GM12801 (cell line): ENCODE data around the gene RAB24.

Source experiments
- TF ChIP-seq, protein P1 (sequence below): IDR thresholded peaks from one replicate; pipeline ENCODE4 v1.5.1; 2011; ENCODE audit warnings: control low read depth; ENCODE audit not compliant: insufficient read length; ENCODE audit errors: extremely low read depth

Gene RAB24

DNA sequence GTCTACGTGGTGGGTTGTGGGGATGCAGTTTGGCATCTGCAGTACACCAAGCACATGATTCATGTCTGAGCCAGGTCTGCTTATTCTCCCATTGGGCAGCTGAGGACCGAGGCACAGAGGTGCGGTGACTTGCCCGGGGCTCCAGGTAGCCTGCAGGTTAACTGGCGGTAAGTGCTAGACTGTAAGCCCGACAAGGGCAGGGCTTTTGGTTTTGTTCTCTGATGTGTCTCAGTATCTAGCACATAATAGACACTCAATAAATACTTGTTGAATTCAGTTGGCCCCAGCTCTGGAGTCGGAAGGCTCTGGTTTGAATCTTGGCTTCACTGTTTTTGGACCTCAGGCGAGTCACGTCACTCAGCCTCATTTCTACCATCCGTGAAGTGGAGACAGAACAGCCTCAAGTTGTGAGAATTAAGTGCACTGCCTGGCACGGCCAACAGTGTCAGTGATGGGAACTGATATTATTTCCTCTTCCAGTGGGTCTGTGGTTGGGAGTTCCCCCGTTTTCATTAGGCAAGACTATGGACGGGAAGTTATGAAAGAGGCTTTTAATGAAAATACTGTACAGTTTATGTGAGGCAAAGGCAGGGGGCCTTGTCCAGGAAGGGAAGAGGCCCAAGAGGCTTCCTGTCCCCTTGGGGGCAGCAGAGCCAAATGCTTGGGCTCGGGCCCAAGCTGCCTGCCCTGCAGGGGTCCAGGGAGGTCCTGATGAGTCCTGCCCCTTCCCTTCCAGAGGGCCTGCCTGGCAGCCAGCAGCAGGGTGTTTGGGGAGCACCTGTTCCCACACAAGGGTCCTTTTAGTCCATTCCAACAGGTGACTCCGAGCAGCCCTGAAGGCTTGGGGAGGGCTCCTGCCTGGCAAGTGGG is 3.4 kb upstream of the RAB24 start:
- TF ChIP-seq, protein P1, sequence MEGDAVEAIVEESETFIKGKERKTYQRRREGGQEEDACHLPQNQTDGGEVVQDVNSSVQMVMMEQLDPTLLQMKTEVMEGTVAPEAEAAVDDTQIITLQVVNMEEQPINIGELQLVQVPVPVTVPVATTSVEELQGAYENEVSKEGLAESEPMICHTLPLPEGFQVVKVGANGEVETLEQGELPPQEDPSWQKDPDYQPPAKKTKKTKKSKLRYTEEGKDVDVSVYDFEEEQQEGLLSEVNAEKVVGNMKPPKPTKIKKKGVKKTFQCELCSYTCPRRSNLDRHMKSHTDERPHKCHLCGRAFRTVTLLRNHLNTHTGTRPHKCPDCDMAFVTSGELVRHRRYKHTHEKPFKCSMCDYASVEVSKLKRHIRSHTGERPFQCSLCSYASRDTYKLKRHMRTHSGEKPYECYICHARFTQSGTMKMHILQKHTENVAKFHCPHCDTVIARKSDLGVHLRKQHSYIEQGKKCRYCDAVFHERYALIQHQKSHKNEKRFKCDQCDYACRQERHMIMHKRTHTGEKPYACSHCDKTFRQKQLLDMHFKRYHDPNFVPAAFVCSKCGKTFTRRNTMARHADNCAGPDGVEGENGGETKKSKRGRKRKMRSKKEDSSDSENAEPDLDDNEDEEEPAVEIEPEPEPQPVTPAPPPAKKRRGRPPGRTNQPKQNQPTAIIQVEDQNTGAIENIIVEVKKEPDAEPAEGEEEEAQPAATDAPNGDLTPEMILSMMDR = no peak

DNA sequence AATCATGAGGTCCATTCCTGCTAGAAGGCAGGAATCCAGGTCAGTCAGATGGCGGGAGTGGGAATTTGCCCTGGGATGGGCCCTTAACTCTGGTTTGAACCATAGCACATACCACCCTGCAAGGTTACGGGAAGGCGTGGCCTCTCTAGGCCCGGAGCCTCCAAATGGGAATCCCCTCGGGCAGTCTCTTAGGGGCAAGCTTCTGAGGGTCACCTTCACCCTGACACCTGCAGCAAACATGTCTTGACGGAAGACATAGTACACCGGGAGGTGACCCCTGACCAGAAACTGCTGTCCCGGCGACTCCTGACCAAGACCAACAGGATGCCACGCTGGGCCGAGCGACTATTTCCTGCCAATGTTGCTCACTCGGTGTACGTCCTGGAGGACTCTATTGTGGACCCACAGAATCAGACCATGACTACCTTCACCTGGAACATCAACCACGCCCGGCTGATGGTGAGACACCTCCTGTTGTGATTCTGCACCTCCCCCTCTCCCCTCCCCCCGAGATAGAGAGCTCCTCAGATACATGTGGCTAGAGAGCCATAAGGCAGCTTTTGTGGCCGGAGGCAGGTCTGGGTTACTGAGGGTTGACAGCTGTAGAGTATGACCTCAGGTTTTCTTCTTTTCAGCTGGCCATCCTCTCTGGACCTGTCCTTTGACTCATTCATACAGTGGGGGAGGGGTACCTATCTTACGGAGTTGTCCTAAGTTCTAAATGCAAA is 1.0 kb upstream of the RAB24 start:
- TF ChIP-seq, protein P1 = no peak

DNA sequence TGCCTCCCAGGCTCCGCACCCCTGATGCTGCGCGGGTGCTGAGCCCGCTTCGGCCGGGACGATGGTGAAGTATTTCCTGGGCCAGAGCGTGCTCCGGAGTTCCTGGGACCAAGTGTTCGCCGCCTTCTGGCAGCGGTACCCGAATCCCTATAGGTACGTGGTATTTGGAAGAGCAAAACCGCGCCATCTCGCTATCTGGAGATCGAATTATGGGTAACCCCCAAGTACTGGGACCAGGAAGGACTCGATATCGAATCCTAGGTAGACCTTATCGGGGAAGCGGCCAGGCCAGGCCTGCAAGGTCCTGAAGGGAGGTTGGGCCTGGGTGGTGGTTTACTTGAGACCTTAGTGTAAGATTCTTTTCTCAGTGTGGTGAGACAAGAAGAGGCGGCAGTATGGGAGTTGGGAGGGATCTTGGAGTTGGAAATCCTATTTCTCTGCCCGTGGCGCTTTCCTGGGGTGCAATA is 439 bp upstream of the RAB24 start:
- TF ChIP-seq, protein P1 = no peak

DNA sequence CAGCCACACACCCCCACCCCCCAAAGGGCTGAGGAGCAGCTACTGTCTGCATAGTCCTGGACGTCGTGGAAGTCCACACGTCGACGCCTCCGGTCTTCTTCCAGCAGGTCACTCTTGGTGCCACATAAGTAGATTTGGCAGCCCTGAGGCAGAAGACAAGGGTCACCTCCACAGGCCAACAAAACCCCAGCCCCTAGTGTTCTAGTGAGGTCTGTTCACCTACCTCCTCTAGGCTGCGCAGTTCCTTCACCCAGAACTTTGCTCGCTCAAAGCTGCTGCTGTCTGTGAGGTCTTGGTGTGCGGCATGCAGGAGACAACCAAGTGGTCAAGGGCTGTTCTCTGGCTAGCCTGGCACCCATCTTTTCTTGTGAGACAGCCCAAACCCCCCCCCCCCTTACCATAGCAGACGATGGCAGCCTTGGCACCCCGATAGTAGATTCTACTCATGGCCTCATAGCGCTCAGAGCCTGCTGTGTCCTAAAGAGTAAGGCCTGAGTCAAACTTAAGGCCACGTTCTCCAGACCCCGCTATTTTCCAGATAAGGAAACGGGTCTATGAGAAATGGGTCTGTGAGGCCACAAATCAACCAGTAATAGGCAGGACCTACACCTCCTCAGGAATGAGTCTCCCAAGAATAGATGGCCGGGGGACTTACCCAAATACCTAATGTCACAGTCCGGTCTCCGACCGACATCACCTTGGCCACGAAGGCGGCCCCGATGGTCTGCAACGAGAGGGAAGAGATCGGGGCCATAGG is 987 bp downstream of the RAB24 start:
- TF ChIP-seq, protein P1 = no peak

DNA sequence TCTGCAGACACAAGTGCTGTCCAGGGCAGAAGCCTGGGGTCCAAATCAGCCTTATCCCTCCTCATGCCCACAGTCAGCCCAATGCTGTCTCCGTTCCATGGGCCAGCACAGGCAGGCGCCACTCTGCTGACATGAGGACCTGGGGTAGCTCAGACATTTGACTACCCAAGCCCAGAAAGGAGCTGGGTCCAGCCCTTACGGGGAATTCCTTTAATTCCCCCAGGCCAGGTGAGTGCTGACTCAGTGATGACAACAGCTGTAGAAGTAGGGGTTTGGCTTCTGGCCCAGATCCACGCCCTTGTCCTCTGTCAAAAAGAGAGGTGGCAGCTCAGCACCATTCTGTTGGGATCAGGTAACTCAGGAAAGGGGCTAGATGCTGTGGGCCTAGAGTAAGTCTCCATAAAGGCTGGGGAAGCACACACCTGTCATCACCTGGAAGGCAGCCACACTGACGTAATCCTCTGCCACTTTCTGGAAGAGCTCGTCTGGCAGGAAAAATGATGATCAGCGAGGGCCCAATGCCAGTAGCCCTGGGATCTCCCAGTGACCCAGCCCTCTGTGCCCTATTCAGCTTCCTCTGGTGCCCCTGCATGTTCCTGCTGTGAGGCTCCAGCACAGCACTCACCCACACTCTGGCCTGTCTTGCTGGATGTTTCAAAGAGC is 1.9 kb downstream of the RAB24 start:
- TF ChIP-seq, protein P1 = no peak

DNA sequence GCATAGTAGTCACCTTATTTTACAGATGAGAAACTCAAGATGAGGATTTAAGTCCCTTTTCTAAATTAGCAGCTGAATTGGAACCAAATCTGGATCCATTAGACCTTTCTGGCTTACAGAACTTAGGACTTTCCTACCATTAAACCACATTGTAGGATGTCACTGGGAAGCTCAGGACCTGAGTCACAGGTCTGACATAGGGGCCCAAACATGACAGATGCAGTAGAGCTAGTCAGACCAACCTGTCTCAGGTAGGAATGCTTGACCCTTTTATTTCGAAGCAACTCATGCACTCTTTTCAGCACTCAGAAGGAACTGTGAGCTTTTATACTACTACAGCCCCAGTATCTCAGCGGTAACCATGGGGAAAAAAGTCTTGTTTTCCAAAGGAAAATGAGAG is 2.6 kb downstream of the RAB24 start:
- TF ChIP-seq, protein P1 = no peak
